ENCODE results near the gene SLC6A19.

The SLC6A19 gene

DNA sequence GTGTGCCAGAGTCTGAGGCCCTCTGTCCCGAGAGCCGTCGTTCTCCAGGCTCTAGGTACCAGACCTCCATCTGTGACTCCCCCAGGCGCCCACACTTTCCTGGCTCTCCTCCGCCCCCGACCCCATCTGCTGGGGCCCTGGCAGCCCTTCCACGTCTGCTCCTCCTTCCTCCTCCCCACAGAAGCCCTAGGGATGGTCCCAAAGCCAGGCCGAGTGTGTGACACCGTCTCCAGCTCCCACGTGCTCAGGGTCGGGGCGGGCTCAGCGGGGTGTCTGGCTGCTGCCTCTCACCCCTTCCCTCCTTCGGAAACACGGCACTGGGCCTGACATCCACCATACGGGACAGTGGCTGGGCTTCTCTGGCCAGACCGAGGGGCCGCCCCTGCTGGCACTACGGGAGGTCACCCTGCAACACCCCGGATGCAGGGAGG is 20.5 kb upstream of the SLC6A19 start:
- no peak for DNase-seq (ENCODE audit: low spot score)

DNA sequence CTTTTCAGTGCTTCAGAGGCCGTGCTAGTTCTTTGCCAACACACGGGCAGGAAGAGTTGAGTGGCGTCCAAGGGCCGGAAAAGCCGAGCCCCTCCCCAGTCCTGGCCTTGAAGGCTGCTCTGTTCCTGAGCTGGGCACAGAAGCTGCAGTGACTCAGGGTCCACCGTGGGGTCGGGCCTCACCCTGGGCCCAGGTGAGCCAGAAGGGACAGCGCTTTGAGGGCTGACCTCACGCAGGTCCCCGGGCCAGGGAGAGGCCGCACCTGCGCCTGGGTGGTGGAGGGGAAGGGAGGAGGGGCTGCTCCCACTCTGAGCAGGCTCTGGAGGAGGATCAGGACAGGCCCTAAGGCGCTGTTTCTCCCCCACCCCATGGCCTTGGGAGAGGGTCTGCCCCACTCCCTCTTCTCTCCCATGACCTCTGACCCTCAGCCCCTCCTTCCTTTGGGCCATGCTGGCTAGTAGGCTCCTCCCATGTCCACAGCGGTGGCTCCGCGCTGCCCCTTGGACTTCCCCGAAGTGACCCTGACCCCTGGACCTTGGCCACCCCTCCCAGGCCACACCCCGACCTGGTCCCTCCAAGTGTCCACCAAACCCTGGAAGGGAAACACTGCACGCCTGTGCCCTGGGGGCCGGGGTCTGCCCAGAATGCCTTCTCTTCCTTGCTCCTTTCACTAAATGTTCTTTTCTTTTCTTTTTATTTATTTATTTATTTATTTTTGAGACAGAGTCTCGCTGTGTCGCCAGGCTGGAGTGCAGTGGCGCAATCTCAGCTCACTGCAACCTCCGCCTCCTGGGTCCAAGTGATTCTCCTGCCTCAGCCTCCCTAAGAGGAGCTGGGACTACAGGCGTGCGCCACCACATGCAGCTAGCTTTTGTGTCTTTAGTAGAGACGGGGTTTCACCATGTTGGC is 19.7 kb upstream of the SLC6A19 start:
- no peak for DNase-seq (ENCODE audit: low spot score)

DNA sequence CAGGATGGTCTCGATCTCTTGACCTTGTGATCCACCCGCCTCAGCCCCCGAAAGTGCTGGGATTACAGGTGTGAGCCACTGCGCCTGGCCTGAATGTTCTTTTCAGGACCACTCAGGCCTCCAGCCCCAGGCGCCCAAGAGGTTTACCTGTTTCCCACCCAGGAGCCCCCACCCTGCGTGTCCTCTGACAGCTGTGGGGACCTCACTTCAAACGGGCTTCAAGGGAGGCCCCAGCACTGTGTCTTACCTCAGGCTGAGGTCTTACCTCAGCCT is 19.1 kb upstream of the SLC6A19 start:
- no peak for DNase-seq (ENCODE audit: low spot score)

DNA sequence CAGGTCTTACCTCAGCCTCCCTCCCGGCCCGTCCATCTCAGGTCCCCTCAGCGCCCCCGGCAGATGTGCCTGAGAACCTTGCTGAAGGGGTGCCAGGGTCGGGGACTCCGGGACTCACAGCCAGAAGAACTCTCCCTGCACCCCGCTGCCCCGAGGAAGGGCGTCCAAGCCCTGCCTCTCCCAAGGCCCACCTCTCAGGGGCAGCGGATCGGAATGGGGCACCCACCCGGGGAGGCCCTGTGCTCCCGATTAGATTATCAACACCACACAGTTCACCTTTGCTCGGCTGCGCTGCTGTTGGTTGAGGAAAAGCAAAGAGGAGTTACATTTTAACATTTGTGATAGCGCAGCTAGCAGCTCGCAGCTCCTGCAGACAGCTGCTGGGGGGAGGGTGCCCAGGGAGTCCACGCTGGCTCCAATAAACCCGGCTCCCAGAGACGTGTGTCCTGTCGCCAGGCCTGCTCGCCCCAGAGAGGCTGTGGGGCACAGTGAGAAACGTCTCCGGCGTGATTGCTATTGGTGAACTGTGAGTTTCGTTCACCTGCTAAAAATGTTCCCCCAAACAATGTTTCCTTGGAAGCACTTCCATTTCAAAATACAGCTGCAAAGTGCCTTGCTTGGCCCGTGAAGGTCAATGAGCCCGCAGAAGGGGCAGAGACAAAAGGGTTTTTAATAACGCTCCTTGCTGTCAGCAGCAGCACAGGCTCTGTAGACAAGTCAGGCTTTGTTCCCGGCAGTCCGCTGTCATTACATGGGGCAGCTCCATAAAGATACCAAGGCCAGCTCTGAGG is 18.6 kb upstream of the SLC6A19 start:
- no peak for DNase-seq (ENCODE audit: low spot score)

DNA sequence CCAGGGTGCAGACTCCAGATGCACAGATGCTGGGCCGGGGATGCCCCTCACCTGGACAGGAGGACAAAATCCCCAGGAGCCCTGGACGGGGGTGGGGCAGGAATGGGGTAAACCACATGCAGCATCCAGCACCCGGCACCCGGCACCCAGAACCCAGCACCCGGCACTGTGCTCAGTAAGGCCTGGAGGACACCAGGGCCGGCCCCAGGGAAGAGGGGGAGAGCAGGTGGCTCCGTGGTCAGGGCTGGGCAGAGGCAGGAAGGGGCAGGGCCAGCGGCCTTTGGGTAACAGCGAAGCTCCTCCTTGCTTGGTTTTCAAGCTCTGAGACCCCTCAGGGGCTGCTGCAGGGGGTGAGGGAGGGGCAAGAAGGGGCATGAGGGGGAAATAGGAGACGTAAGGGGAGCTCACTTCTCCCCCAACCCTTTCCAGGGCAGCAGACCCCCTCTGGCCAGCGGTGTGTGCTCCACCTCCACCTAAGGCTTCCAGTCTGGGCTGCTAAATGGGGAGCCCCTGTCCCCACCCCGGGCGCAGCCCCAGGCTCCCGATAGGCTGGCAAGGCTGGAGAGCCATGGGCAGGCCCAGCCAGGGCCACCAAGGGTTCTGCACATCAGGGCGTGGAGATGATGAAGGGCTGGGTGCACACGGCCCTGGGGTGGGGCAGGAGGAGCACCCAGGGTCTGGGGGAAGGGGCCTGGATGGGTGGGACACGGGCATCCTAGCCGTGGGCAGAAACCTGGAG is 17.8 kb upstream of the SLC6A19 start:
- no peak for DNase-seq (ENCODE audit: low spot score)

DNA sequence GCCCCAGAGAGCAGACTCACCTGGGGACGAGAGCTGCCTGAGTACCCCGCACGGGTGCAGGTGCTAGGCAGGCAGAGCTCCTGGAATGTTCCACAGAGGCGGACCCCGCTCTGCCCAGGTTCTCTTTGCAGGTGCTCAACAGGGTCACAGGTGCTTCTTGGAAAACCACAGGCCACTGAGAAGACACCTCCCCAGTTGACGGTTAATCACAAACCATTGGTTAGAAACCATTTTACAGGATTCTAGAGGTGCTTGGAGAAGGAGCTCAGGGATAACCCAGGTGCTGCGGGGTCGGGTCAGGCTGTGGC is 17.3 kb upstream of the SLC6A19 start:
- no peak for DNase-seq (ENCODE audit: low spot score)

DNA sequence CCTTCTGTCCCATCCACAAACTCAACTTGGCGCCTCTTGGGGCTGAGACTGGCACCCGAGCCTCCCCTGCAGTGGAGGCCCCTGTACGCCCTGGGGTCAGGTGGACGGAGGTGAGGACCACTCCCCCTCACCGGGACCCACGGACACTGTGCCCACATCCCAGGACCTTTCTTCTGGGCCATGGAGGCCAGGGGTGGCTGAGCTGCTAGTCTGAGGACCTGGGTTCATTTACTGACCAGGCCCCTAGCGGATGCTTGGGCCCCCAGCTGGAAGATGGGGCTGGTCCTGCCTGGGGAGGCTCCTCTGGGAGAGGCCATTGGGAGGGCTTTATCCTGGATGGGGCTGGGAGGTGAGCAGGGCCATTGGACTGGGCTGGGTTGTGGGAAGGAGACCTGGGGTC is 16.9 kb upstream of the SLC6A19 start:
- DNase-seq (ENCODE audit: low spot score), result no peak

DNA sequence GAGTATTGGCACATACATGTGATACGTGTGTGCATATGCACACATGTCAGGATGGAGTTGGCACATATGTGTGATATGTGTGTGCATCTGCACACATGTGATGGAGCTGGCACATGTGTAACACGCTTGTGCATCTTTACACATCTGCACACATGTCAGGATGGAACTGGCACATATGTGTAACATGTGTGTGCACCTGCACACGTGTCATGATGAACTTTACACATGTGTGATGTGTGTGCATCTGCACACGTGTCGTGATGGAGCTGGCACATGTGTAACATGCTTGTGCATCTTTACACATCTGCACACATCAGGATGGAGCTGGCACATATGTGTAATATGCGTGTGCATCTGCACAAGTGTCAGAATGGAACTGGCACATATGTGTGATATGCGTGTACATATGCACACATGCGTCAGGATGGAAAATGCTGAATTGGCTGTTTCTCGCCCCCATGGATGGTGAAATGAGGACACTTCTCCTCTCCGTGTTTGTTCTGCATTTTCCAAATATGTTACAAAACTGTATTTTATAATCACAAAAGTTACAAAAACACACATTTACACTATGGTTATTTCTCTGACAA is 16.3 kb upstream of the SLC6A19 start:
- DNase-seq (ENCODE audit: low spot score), result no peak

DNA sequence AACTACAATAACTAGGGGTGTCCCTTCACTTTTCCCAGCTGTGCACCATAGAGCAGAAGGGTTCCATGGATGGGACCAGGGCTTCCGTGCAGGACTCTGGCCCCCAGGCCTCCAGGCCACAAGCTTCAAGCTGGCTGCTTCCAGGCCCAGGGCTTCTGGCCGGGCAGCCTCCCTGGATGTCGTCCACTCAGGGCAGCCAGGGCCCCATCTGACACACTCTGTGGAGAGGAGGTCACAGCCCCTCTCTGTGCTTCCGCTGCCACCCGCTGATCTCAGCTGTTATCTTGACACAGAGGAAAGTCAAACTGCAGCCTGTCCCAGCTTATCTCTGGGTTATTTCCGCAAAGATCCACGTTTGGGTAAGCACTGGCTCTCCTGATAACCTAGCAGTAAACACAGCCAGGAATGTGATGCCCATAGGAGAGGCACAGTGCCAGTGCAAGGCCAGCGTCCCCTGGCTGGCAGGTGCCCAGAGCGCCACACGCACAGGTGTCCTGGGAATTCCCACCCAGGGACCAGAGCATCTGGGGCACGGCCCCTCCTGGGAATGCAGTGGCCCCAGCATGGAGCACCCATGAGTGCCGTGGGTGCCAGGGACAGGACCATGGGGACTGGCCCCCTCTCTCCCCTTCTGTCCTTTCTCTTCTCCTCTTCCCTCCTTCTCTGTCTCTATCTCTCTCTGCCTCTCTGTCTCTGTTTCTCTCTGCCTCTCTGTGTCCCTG is 15.6 kb upstream of the SLC6A19 start:
- no peak for DNase-seq (ENCODE audit: low spot score)

DNA sequence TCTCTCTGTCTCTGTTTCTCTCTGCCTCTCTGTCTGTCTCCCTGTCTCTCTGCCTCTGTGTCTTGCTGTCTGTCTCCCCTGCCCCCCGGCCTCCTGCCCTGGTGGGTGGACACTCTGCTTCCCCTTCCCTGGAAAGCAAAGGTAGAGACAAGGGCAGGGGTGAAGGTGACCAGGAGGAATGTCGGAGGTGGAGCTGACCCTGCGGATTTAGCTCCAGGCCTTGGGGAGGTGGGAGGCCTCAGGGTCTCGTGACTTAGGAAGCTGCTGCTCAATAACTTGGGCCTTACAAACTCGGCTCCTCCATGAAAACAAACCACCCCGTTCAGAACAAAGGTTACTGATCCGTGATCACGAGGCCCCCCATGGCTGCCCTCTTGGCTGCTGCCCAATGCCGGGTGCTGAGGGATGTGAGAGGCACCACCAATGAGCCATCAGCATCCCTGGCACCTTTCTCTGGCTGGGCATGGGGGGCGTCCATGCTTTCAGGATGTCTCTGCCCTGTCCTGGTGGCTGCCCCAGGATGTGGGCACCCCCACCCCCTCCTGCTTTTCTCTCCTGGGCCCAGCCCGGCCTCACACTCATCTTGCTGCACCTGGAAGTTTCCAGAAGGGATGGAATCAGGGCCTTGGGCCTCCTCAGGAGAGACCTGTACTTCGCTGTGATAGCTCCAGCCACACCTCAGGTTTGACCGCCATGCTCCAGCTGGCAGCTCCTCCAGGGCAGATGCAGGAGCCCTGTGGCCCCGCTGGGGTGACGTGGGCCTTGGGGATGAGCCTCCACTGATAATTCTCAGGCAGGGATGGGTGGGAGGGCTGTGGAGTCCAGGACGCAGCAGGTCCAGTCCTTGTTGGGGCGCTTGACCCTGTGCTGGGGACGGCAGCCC is 14.8 kb upstream of the SLC6A19 start:
- DNase-seq (ENCODE audit: low spot score), result no peak

DNA sequence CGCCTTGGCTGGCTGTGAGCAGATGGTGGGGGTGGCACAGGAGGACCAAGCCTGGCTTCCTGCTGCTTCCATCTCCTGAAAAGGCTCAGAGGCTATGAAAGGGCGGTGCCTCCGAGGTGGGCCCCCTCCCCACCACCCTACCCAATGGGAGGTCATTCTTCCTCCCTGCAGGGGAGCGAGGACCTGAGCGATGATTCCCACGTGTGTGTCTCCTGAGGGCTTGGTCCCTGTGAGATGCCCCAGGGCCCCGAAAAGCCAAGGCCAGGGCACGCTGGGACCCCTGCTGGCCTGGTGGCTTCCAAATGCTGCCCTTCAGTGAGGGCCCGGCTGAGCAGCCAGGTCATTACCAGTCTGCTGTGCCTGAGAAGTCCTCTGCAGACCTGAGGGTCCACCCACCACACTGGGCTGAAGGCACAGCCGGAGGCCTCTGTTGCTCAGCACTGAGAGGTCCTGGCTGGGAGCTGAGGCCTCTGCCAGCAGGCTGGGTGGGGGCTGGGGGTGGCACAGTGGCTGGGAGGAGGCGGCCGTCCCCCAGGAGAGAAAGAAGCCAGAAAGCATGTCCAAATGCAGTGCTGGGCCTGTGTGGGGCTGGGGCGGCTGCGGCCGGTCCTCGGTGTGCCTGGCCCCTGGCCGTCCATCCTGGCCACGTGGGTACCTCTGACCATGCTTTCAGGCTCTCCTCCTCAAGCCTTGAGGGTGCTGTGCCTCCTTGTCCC is 14.0 kb upstream of the SLC6A19 start:
- DNase-seq (ENCODE audit: low spot score), result no peak

DNA sequence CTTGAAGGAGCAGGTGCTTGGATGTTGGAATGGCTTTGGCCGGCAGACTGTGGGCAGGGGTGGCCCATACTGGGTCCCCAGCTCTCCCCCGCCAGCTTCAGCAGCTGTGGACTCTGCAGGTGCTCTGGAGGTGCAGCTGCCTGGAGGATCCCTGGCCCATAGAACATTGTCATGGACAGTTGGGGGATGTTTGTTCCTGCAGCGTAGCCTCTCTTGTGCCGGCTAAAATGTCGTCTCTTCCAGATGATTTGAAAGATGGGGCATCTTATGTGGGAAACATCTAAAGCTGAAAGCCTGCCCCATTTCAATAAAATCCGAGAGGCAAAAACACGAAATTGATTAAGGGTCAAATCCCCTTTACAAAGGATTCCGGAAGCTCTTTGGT is 13.5 kb upstream of the SLC6A19 start:
- no peak for DNase-seq (ENCODE audit: low spot score)

DNA sequence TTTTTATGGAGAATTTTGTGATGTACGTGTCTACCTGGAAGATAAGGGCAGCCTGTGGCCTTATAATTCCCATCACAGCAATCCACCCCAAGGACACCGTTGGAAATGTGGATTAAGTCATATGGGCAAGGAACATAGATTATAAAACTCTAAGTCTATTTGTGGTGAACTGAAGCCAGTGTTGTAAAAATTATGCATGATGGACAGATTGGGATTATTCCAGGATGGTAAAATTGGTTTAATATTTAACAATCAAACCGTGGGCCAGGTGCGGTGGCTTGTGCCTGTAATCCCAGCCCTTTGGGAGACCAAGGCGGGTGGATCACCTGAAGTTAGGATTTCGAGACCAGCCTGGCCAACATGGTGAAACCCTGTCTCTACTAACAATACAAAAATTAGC is 12.9 kb upstream of the SLC6A19 start:
- DNase-seq (ENCODE audit: low spot score), result no peak

DNA sequence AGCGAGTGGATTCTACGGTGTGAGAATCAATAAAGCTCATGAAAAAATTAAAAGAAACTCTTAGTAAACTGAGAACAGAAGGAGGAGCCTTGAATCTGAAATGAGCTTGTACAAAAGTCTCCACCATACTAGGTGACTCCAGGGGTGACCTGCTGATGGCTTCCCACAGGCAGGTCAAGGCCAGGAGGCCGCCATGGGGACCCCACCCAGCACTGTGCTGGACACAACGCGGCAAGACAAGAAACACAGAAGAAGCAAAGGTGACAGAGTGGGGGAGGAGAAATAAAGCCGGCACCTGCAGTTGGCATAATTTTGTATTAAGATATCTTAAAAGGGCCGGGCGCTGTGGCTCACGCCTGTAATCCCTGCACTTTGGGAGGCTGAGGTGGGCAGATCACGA is 12.1 kb upstream of the SLC6A19 start:
- no peak for DNase-seq (ENCODE audit: low spot score)

DNA sequence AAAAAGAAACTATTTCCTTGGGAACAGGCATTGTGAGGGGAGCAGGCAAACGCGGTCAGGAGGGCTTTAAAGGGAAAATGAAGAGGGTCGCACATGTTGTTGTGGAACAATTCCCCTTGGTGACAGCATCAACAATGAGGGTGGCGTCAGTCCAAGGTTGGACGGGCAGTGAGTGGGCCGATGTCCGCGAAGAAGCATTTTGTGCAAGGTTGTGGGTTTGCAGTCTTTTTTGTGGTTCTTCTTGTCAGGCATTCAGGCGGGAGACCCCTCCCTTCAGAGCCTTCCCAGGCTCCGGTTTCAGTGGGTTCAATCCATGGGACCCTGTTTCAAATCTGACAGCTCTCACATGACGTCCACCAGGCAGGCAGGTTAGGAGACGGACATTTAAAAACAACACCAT is 11.1 kb upstream of the SLC6A19 start:
- DNase-seq (ENCODE audit: low spot score), result no peak

DNA sequence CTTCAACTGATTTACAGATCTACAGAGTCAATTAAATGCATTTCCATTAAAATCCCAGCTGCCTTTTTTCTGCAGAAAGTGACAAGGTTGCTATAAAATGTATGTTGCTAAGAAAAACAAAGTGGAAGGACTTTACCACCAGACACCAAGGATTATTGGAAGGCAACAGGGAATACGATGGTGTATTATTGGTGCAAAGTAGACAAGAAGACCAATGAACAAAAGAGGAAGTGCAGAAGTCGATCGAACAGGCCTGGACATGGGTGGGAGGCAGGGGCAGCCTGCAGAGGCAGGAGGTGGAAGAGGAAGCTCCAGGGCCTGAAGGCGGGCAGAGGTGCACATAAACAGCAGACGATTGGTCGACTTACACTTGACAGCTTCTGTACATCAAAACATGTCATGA is 10.6 kb upstream of the SLC6A19 start:
- no peak for DNase-seq (ENCODE audit: low spot score)

DNA sequence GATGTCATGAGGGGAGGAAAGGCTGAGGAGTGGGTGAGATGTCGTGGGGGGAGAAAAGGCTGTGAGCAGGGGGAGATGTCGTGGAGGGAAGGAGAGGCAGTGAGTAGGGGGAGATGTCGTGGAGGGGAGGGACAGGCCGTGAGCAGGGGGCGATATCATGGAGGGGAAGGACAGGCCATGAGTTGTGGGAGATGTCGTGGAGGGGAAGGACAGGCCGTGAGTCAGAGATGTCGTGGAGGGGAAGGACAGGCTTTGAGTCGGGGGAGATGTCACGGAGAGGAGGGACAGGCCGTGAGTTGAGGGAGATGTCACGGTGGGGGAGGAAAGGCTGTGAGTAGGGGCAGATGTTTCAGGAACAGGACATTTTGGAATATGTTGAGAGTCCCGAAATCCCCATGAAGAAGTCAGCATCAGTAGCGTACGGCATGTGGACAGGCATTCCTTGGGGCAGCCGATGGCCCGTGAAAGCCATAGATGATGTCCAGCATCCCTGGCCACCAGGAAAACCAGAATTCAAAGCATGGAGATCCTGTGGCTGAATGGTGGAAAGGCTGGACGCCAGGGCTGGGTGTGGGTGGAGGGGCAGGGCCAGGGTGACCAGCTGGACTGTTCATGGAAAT is 8.3 kb upstream of the SLC6A19 start:
- no peak for DNase-seq (ENCODE audit: low spot score)

DNA sequence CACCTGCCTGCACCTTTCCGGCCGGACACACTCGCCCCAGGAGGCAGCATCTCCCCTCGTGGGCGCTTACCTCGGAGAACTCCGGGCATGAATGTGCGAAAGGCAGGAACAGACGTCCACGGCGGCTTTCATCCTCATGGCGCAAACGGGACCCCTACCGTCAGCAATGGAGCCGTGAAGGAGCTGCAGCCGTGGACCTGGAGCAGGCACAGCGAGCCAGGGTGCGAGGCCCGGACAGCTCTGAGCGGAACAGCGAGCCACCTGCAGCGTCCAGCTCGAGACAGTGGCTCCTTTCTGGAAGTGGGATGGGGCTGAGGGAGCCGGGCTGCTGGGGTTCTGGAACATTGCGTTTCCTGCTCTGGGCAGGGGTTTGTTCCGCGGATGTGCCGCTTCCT is 7.8 kb upstream of the SLC6A19 start:
- DNase-seq (ENCODE audit: low spot score), result no peak

DNA sequence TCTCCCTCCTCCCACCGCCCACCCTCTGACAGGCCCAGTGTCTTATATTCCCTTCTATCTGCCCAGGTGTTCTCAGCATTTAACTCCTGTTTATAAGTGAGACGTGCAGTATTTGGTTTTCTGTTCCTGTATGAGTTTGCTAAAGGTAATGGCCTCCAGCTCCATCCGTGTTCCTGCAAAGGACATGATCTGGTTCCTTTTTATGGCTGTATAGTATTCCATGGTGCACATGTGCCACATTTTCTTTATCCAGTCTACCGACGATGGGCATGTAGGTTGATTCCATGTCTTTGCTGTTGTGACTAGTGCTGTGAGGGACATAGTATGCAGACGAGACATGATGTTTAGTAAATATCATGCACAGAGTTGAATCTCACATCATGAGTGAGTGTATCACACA is 7.0 kb upstream of the SLC6A19 start:
- no peak for DNase-seq (ENCODE audit: low spot score)

DNA sequence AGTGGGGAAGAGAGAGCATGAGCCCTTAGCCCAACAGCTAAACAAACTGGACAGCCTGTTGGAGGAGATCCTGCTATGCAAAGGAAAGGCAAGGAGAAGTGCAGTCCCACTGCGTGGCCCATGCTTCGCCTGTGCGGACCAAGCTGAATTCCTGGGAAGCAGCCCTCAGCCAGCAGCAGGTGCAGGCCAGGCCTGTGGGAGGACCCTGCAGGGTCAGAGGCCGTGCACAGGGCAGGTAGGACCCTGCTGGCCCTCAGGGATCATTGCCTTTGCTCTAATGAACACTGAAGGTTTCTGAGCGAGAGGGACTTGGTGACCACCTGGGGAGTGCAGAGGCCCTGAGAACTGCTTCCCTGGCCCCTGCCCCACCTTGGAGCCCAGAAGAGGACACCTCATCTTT is 6.0 kb upstream of the SLC6A19 start:
- DNase-seq (ENCODE audit: low spot score), result no peak
